Activated naive CD4-positive, alpha-beta T cell treated with anti-CD3 and anti-CD28 coated beads for 36 hours (primary cell): ENCODE results near the gene VAC14. TPM values are rescaled to one million over a fixed set of nuclear protein-coding genes. Genes with fewer than 3 reads are reported as not detected.
A peak's percentile ranks its signal among the peaks of the same experiment; 100 is the strongest.

ENCODE experiments used
- CTCF ChIA-PET: fragments of 350-600 bp; sonication (Branson Sonifier 250); formaldehyde crosslinking; loops from one replicate; lab custom pipeline; 2021; ENCODE audit warnings: antibody characterized with exemption; lab: Charles Lee
- DNase-seq: peaks from one replicate; pipeline ENCODE4 v3.0.0-alpha.2; 2020
- H3K27ac Mint-ChIP-seq: one replicate; pipeline ENCODE4 v1.8.0; 2021; ENCODE audit warnings: mild to moderate bottlenecking, mixed read lengths
- H3K27me3 Mint-ChIP-seq: one replicate; pipeline ENCODE4 v1.8.0; 2021; ENCODE audit warnings: low read depth, mixed read lengths
- H3K36me3 Mint-ChIP-seq: one replicate; pipeline ENCODE4 v1.8.0; 2021; ENCODE audit warnings: low read depth, mixed read lengths
- H3K4me1 Mint-ChIP-seq: one replicate; pipeline ENCODE4 v1.8.0; 2021; ENCODE audit warnings: low read depth, mixed read lengths
- H3K4me3 Mint-ChIP-seq: one replicate; pipeline ENCODE4 v1.8.0; 2021; ENCODE audit warnings: mild to moderate bottlenecking, moderate library complexity, mixed read lengths
- H3K9me3 Mint-ChIP-seq: one replicate; pipeline ENCODE4 v1.8.0; 2021; ENCODE audit warnings: mixed read lengths
- intact Hi-C: fragments of 100-400 bp; cut with micrococcal nuclease; formaldehyde crosslinking; loops from one replicate; pipeline ENCODE4 v1.15.1; 2023
- total RNA-seq, 2 experiments: library from RNA; stranded (reverse); gene quantifications; one replicate each; pipeline ENCODE4 v1.2.3, GENCODE V29; 2021

Gene VAC14
- total RNA-seq, 2 experiments from 2014 or later, result 19.6 to 20.6 TPM

- no peaks in the 10 kb centered on the region for H3K9me3 Mint-ChIP-seq
- peaks cover 2% of the 10 kb centered on the region for H3K4me1 Mint-ChIP-seq
- H3K27ac Mint-ChIP-seq, result no peak overlapping the region
- CTCF ChIA-PET, result interaction anchor here (0.5 to 1.4 kb wide), 2 partner anchors 82 to 108 kb away, joined by 3 to 6 read pairs; no protein-coding TSS in a partner anchor
- no peak for DNase-seq
- no peaks in the 10 kb centered on the region for H3K36me3 Mint-ChIP-seq
- intact Hi-C loops, result no loop called here
- H3K4me3 Mint-ChIP-seq, result no peak overlapping the region
- peaks cover 5% of the 10 kb centered on the region for H3K27me3 Mint-ChIP-seq
These were observed 111.7 kb downstream of the VAC14 start for GRCh38 chr16:70689035-70689969.

GRCh38 chr16:70688246-70688742 lies 112.7 kb downstream of the VAC14 start:
- intact Hi-C loops, result no loop called here
- CTCF ChIA-PET, result no interaction called here
- no peak for DNase-seq
- Mint-ChIP-seq H3K4me3 (no peak overlapping the region), H3K9me3 (no peaks in the 10 kb centered on the region), H3K27ac (no peak overlapping the region), H3K4me1 (peaks cover 2% of the 10 kb centered on the region), H3K36me3 (no peaks in the 10 kb centered on the region), H3K27me3 (peaks cover 5% of the 10 kb centered on the region)

- Mint-ChIP-seq H3K4me3 (no peak overlapping the region), H3K27me3 (peaks cover 5% of the 10 kb centered on the region), H3K36me3 (no peaks in the 10 kb centered on the region), H3K9me3 (no peaks in the 10 kb centered on the region), H3K27ac (no peak overlapping the region), H3K4me1 (peaks cover 2% of the 10 kb centered on the region)
- no peak for DNase-seq
- intact Hi-C loops, result no loop called here
- CTCF ChIA-PET, result interaction anchor here (1.1 kb wide), 1 partner anchor 83 kb away, joined by 4 read pairs; no protein-coding TSS in a partner anchor
These were observed 113.2 kb downstream of the VAC14 start for GRCh38 chr16:70687671-70688245.

GRCh38 chr16:70687102-70687511 lies 113.9 kb downstream of the VAC14 start:
- Mint-ChIP-seq H3K4me3 (no peak overlapping the region), H3K4me1 (peaks cover 2% of the 10 kb centered on the region), H3K27ac (no peak overlapping the region), H3K36me3 (no peaks in the 10 kb centered on the region), H3K27me3 (peaks cover 5% of the 10 kb centered on the region), H3K9me3 (no peaks in the 10 kb centered on the region)
- intact Hi-C loops, result no loop called here
- DNase-seq, result no peak
- CTCF ChIA-PET, result interaction anchor here (0.7 to 1.1 kb wide), 2 partner anchors 84 to 710 kb away, joined by 4 to 5 read pairs; no protein-coding TSS in a partner anchor

GRCh38 chr16:70686376-70687101 lies 114.4 kb downstream of the VAC14 start:
- H3K9me3 Mint-ChIP-seq, result no peaks in the 10 kb centered on the region
- intact Hi-C loops, result no loop called here
- no peak for DNase-seq
- H3K36me3 Mint-ChIP-seq, result no peaks in the 10 kb centered on the region
- CTCF ChIA-PET, result interaction anchor here (0.7 to 1.1 kb wide), 2 partner anchors 85 to 709 kb away, joined by 4 to 5 read pairs; no protein-coding TSS in a partner anchor
- H3K4me3 Mint-ChIP-seq, result peak overlapping the region; percentile 51
- H3K27me3 Mint-ChIP-seq, result peaks cover 5% of the 10 kb centered on the region
- no peak overlapping the region for H3K27ac Mint-ChIP-seq
- H3K4me1 Mint-ChIP-seq, result peaks cover 2% of the 10 kb centered on the region

- Mint-ChIP-seq H3K9me3 (no peaks in the 10 kb centered on the region), H3K36me3 (no peaks in the 10 kb centered on the region), H3K27me3 (peaks cover 5% of the 10 kb centered on the region), H3K27ac (no peak within 1 kb of the TSS), H3K4me3 (peak within 1 kb of the TSS; percentile 51), H3K4me1 (peaks cover 2% of the 10 kb centered on the region)
- intact Hi-C loops, result loop anchor here (1.0 kb wide), 1 partner anchor 52 kb away; no protein-coding TSS in a partner anchor
- peak; percentile 31 for DNase-seq
- CTCF ChIA-PET, result no interaction called here
These were observed 115.0 kb downstream of the VAC14 start, which contains the start of gene MTSS2 for GRCh38 chr16:70685938-70686375. TSS of gene MTSS2 (minus strand) at chr16:70686053. CDS start at chr16:70685791, 262 bp downstream.

- H3K9me3 Mint-ChIP-seq, result no peaks in the 10 kb centered on the region
- H3K4me3 Mint-ChIP-seq, result peak overlapping the region; percentile 50
- CTCF ChIA-PET, result interaction anchor here (0.6 to 9.3 kb wide), 2 partner anchors 85 to 124 kb away, joined by 3 to 70 read pairs; no protein-coding TSS in a partner anchor
- H3K27ac Mint-ChIP-seq, result no peak overlapping the region
- DNase-seq, result no peak
- intact Hi-C loops, result loop anchor here (1.0 kb wide), 1 partner anchor 53 kb away; no protein-coding TSS in a partner anchor
- peaks cover 2% of the 10 kb centered on the region for H3K4me1 Mint-ChIP-seq
- no peaks in the 10 kb centered on the region for H3K36me3 Mint-ChIP-seq
- peaks cover 5% of the 10 kb centered on the region for H3K27me3 Mint-ChIP-seq
These were observed 115.7 kb downstream of the VAC14 start for GRCh38 chr16:70685061-70685937.

- peak overlapping the region; percentile 50 for H3K4me3 Mint-ChIP-seq
- peaks cover 5% of the 10 kb centered on the region for H3K27me3 Mint-ChIP-seq
- no peaks in the 10 kb centered on the region for H3K9me3 Mint-ChIP-seq
- CTCF ChIA-PET, result interaction anchor here (0.6 to 9.3 kb wide), 2 partner anchors 86 to 123 kb away, joined by 3 to 70 read pairs; no protein-coding TSS in a partner anchor
- no peak for DNase-seq
- H3K36me3 Mint-ChIP-seq, result no peaks in the 10 kb centered on the region
- intact Hi-C loops, result loop anchor here (1.0 kb wide), 1 partner anchor 54 kb away; no protein-coding TSS in a partner anchor
- no peak overlapping the region for H3K27ac Mint-ChIP-seq
- peaks cover 2% of the 10 kb centered on the region for H3K4me1 Mint-ChIP-seq
These were observed 116.6 kb downstream of the VAC14 start for GRCh38 chr16:70684146-70685060.

GRCh38 chr16:70683146-70683944 lies 117.6 kb downstream of the VAC14 start:
- intact Hi-C loops, result no loop called here
- no peaks in the 10 kb centered on the region for H3K36me3 Mint-ChIP-seq
- CTCF ChIA-PET, result interaction anchor here (0.6 to 9.3 kb wide), 3 partner anchors 56 to 89 kb away, joined by 3 to 70 read pairs (median 4); no protein-coding TSS in a partner anchor

More at GRCh38 chr16:70683146-70683944, 117.6 kb downstream of the VAC14 start:
- H3K4me1 Mint-ChIP-seq, result peaks cover 2% of the 10 kb centered on the region
- no peaks in the 10 kb centered on the region for H3K9me3 Mint-ChIP-seq
- DNase-seq, result no peak
- H3K4me3 Mint-ChIP-seq, result no peak overlapping the region
- H3K27me3 Mint-ChIP-seq, result peaks cover 5% of the 10 kb centered on the region
- H3K27ac Mint-ChIP-seq, result no peak overlapping the region
